ENCODE results near the gene LRRC4C. TPM values are rescaled to one million over a fixed set of nuclear protein-coding genes. Genes with fewer than 3 reads are reported as not detected.

LRRC4C gene
- polyA plus RNA-seq, 1 donor from 2014 or later, result 24.3 TPM

GRCh38 chr11:40421208-40421981, 1038.1 kb downstream of the LRRC4C start:
- no peak overlapping the region for H3K27ac ChIP-seq (ENCODE audit: low read length)
- no peaks in the 10 kb centered on the region for H3K79me2 ChIP-seq (replicated peaks; ENCODE audit: insufficient read depth, low read length)
- peak; percentile 87 for TF ChIP-seq EP300 (conservative IDR thresholded peaks at IDR 0.05; ENCODE audit: poor library complexity, severe bottlenecking)
- no peak for TF ChIP-seq SMC3 (conservative IDR thresholded peaks at IDR 0.05; ENCODE audit: poor library complexity)
- no peak for TF ChIP-seq TAF1 (IDR thresholded peaks at IDR 0.05; ENCODE audit: low read depth)
- TF ChIP-seq MXI1 (conservative IDR thresholded peaks at IDR 0.05; ENCODE audit: poor library complexity, severe bottlenecking), result no peak
- peak; percentile 41 for TF ChIP-seq POLR2AphosphoS5 (IDR thresholded peaks at IDR 0.05)
- TF ChIP-seq CTCF (IDR thresholded peaks at IDR 0.05; ENCODE audit: poor library complexity, severe bottlenecking), result no peak
- TF ChIP-seq RAD21 (conservative IDR thresholded peaks at IDR 0.05), result no peak
- H3K27me3 ChIP-seq (ENCODE audit: insufficient read depth, low read depth, low read length), result no peaks in the 10 kb centered on the region
- H3K36me3 ChIP-seq (ENCODE audit: insufficient read depth, low read length), result no peaks in the 10 kb centered on the region
- H3K4me3 ChIP-seq (ENCODE audit: low read length), result no peak overlapping the region
- H2AFZ ChIP-seq (ENCODE audit: low read depth, low read length), result no peak overlapping the region
- no peaks in the 10 kb centered on the region for H4K20me1 ChIP-seq (ENCODE audit: insufficient read depth)
- no peaks in the 10 kb centered on the region for H3K9me2 ChIP-seq (ENCODE audit: insufficient read depth, low read length)
- H3K4me2 ChIP-seq (ENCODE audit: low read length), result no peak overlapping the region
- no peaks in the 10 kb centered on the region for H3K9me3 ChIP-seq (ENCODE audit: low read length)
- no peak overlapping the region for H3K9ac ChIP-seq (ENCODE audit: low read length)
- peaks cover 6% of the 10 kb centered on the region for H3F3A ChIP-seq (ENCODE audit: insufficient read depth, low read length, poor library complexity, severe bottlenecking)

- H3K4me2 ChIP-seq (ENCODE audit: low read length), result no peak overlapping the region
- no peak for TF ChIP-seq TAF1 (IDR thresholded peaks at IDR 0.05; ENCODE audit: low read depth)
- no peak for TF ChIP-seq EZH2 (IDR thresholded peaks at IDR 0.05; ENCODE audit: borderline replicate concordance, insufficient read depth, low read length, poor library complexity, severe bottlenecking)
- TF ChIP-seq POLR2AphosphoS5 (IDR thresholded peaks at IDR 0.05), result no peak
- TF ChIP-seq RAD21 (conservative IDR thresholded peaks at IDR 0.05), result no peak
- TF ChIP-seq EP300 (conservative IDR thresholded peaks at IDR 0.05; ENCODE audit: poor library complexity, severe bottlenecking), result no peak
- TF ChIP-seq SMC3 (conservative IDR thresholded peaks at IDR 0.05; ENCODE audit: poor library complexity), result no peak
- no peak for TF ChIP-seq MXI1 (conservative IDR thresholded peaks at IDR 0.05; ENCODE audit: poor library complexity, severe bottlenecking)
- TF ChIP-seq CTCF (IDR thresholded peaks at IDR 0.05; ENCODE audit: poor library complexity, severe bottlenecking), result no peak
- TF ChIP-seq, protein P1, sequence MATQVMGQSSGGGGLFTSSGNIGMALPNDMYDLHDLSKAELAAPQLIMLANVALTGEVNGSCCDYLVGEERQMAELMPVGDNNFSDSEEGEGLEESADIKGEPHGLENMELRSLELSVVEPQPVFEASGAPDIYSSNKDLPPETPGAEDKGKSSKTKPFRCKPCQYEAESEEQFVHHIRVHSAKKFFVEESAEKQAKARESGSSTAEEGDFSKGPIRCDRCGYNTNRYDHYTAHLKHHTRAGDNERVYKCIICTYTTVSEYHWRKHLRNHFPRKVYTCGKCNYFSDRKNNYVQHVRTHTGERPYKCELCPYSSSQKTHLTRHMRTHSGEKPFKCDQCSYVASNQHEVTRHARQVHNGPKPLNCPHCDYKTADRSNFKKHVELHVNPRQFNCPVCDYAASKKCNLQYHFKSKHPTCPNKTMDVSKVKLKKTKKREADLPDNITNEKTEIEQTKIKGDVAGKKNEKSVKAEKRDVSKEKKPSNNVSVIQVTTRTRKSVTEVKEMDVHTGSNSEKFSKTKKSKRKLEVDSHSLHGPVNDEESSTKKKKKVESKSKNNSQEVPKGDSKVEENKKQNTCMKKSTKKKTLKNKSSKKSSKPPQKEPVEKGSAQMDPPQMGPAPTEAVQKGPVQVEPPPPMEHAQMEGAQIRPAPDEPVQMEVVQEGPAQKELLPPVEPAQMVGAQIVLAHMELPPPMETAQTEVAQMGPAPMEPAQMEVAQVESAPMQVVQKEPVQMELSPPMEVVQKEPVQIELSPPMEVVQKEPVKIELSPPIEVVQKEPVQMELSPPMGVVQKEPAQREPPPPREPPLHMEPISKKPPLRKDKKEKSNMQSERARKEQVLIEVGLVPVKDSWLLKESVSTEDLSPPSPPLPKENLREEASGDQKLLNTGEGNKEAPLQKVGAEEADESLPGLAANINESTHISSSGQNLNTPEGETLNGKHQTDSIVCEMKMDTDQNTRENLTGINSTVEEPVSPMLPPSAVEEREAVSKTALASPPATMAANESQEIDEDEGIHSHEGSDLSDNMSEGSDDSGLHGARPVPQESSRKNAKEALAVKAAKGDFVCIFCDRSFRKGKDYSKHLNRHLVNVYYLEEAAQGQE (IDR thresholded peaks at IDR 0.05; ENCODE audit: borderline replicate concordance), result no peak
- H3K27ac ChIP-seq (ENCODE audit: low read length), result no peak overlapping the region
- H3K36me3 ChIP-seq (ENCODE audit: insufficient read depth, low read length), result no peaks in the 10 kb centered on the region
- H4K20me1 ChIP-seq (ENCODE audit: insufficient read depth), result no peaks in the 10 kb centered on the region
- H3K9ac ChIP-seq (ENCODE audit: low read length), result no peak overlapping the region
- H2AFZ ChIP-seq (ENCODE audit: low read depth, low read length), result no peak overlapping the region
- peaks cover 6% of the 10 kb centered on the region for H3F3A ChIP-seq (ENCODE audit: insufficient read depth, low read length, poor library complexity, severe bottlenecking)
- no peaks in the 10 kb centered on the region for H3K9me2 ChIP-seq (ENCODE audit: insufficient read depth, low read length)
- H3K79me2 ChIP-seq (replicated peaks; ENCODE audit: insufficient read depth, low read length), result no peaks in the 10 kb centered on the region
- no peak overlapping the region for H3K4me3 ChIP-seq (ENCODE audit: low read length)
- H3K9me3 ChIP-seq (ENCODE audit: low read length), result no peaks in the 10 kb centered on the region
- no peaks in the 10 kb centered on the region for H3K27me3 ChIP-seq (ENCODE audit: insufficient read depth, low read depth, low read length)
These were observed 1041.8 kb downstream of the LRRC4C start for GRCh38 chr11:40417627-40418026.

All from neural cell (in vitro differentiated cells).